ENCODE measurements around the gene RSPO4. TPM values are rescaled to one million over a fixed set of nuclear protein-coding genes. Genes with fewer than 3 reads are reported as not detected.
"Not testable (repeated sequence)": the region's sequence is repeated elsewhere in the genome, so short reads cannot be mapped to it uniquely, and the experiment has no call there.

Gene RSPO4
- polyA plus RNA-seq, 1 donor, result 0.28 TPM

DNA sequence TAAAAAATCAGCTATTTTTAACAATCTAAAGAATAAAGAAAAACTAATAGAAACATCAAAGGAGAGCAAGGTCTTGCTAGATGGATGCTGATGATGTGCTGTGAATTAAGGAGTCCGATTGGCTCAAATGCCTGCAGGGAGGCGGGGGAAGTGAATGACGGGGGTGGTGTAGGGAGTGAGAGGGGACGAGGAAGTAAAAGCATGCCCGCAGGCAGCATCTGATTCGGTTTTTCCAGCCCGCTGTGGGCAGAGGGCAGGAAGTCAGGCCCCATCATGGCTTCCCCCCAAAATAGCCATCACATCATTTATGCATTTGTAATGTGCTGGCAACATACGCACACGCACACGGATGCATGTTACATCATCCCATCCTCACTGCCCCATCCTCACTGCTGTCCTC, 10.3 kb downstream of the RSPO4 start:
- H3K27me3 ChIP-seq (ENCODE audit: control insufficient read depth, insufficient read depth, low read length), result peaks cover 31% of the 10 kb centered on the region
- no peaks in the 10 kb centered on the region for H3K4me1 ChIP-seq (ENCODE audit: control insufficient read depth, insufficient read depth, low read length)
- H3K27ac ChIP-seq (ENCODE audit: low read length), result no peak overlapping the region
- WGBS (ENCODE audit: insufficient coverage, low lambda C conversion rate), result no CpG with 5 or more reads among the region's 10 CpGs
- DNase-seq, result no peak
- no peak overlapping the region for H3K4me3 ChIP-seq (ENCODE audit: low read length)
- no peaks in the 10 kb centered on the region for H3K36me3 ChIP-seq (ENCODE audit: control insufficient read depth, insufficient read depth, low read length)
- no peaks in the 10 kb centered on the region for H3K9me3 ChIP-seq (ENCODE audit: control insufficient read depth, low read depth, low read length)

DNA sequence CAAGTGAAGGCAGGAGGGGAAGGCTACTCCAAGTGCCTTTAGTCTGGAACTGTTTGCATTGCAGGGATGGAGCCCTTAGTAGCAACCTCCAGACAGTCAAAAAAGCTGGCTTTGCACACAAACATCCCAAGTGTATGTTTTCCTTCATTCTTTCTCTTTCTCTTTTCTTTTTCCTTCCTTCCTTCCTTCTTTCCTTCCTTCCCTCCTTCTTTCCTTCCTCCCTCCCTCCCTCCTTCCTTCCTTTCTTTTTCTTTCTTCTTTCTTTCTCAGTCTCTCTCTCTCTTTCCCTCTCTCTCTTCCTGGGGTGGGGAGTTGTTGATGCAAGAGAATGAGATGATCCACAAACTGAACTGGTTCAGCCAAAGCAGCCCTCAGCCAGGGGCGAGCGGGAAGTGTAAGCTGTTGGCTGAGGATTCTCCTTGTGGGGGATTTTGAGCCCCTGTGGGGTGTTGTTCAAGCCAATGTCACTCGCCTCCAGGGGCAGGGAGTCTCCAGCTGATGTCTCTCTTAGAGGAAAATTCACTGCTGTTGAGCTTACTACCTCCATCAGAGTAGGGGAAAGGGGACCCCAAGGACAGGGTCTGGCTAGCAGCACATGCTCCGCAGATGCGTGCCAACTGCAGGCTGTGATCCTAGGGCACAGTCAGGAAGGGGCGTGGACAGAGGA, 11.7 kb downstream of the RSPO4 start:
- Histone ChIP-seq H3K36me3 (ENCODE audit: control insufficient read depth, insufficient read depth, low read length) (no peaks in the 10 kb centered on the region), H3K4me1 (ENCODE audit: control insufficient read depth, insufficient read depth, low read length) (no peaks in the 10 kb centered on the region), H3K27ac (ENCODE audit: low read length) (no peak overlapping the region), H3K9me3 (ENCODE audit: control insufficient read depth, low read depth, low read length) (no peaks in the 10 kb centered on the region), H3K27me3 (ENCODE audit: control insufficient read depth, insufficient read depth, low read length) (peaks cover 38% of the 10 kb centered on the region), H3K4me3 (ENCODE audit: low read length) (no peak overlapping the region)
- no peak for DNase-seq
- WGBS (ENCODE audit: insufficient coverage, low lambda C conversion rate), result no CpG with 5 or more reads among the region's 6 CpGs

DNA sequence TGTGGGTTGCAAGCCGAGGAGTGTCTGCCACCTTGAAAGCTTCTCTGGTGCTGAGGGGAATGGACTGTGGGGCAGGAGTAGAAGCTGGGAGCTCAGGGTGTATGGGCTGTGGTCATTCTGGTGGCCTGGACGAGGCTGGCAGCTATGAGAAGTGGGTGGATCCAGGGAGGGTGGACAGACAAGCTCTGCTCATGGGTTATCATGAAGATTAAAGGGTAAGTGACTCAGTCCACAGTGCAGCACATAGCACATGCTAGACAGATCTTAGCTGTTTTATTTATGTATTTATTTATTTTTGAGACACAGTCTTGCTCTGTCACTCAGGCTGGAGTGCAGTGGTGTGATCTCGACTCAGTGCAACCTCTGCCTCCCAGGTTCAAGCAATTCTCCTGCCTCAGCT, 13.8 kb downstream of the RSPO4 start:
- H3K9me3 ChIP-seq (ENCODE audit: control insufficient read depth, low read depth, low read length), result no peaks in the 10 kb centered on the region
- no peaks in the 10 kb centered on the region for H3K4me1 ChIP-seq (ENCODE audit: control insufficient read depth, insufficient read depth, low read length)
- WGBS (ENCODE audit: insufficient coverage, low lambda C conversion rate), result no CpG with 5 or more reads among the region's 3 CpGs
- no peaks in the 10 kb centered on the region for H3K36me3 ChIP-seq (ENCODE audit: control insufficient read depth, insufficient read depth, low read length)
- H3K27me3 ChIP-seq (ENCODE audit: control insufficient read depth, insufficient read depth, low read length), result peaks cover 35% of the 10 kb centered on the region
- H3K27ac ChIP-seq (ENCODE audit: low read length), result no peak overlapping the region
- no peak for DNase-seq
- no peak overlapping the region for H3K4me3 ChIP-seq (ENCODE audit: low read length)

DNA sequence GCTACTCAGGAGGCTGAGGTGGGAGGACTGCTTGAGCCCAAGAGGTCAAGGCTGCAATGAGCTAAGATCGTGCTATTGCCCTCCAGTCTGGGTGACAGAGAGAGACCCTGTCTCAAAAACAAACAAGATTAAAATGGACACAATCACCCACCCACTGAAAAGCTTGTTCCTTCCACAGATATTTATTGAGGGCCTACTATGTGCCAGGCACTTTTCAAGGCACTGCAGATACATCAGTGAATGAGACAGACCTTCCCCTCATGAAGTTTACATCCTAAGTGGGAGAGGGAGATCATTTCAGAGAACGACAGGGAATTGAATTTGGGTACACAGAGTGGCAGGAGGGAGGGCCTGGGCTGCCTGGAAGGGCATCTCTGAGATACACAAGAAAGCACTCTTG, 14.4 kb downstream of the RSPO4 start:
- H3K27me3 ChIP-seq (ENCODE audit: control insufficient read depth, insufficient read depth, low read length), result peaks cover 29% of the 10 kb centered on the region
- WGBS (ENCODE audit: insufficient coverage, low lambda C conversion rate), result no CpG with 5 or more reads among the region's 2 CpGs
- H3K4me1 ChIP-seq (ENCODE audit: control insufficient read depth, insufficient read depth, low read length), result no peaks in the 10 kb centered on the region
- H3K36me3 ChIP-seq (ENCODE audit: control insufficient read depth, insufficient read depth, low read length), result no peaks in the 10 kb centered on the region
- no peaks in the 10 kb centered on the region for H3K9me3 ChIP-seq (ENCODE audit: control insufficient read depth, low read depth, low read length)
- H3K4me3 ChIP-seq (ENCODE audit: low read length), result no peak overlapping the region
- no peak for DNase-seq
- no peak overlapping the region for H3K27ac ChIP-seq (ENCODE audit: low read length)

DNA sequence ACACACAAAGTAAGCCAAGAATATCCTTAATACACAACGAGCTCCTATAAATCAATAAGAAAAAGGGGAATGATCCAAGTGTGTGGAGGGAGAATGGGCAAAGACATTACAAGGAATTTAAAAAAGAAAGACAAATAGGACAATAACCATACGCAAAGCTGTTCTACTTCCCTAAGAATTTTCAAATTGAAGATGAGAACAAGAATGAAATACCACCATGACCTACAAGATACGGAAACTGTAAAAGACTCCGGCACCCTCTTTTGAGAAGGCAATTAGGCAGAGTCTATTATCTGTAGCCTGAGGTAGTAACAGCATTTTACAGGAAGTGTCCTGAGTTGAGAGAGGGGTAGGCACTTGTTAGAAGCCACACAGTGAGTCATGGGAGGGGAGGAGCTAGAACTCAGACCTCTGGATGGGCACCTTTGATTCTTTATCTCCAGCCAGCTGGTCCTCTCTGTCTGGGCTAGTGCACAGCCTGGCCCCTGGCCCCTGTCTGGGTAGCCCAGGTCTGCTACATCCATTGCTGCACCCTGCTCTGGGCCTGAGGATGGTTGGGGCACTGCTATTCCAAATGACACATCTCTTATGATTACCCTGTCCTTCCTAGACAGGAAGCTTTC, 15.3 kb downstream of the RSPO4 start:
- WGBS (ENCODE audit: insufficient coverage, low lambda C conversion rate), result 80% methylated on average over 4 of the region's 4 CpGs
- Histone ChIP-seq H3K4me3 (ENCODE audit: low read length) (no peak overlapping the region), H3K27me3 (ENCODE audit: control insufficient read depth, insufficient read depth, low read length) (peaks cover 25% of the 10 kb centered on the region), H3K27ac (ENCODE audit: low read length) (no peak overlapping the region), H3K4me1 (ENCODE audit: control insufficient read depth, insufficient read depth, low read length) (no peaks in the 10 kb centered on the region), H3K36me3 (ENCODE audit: control insufficient read depth, insufficient read depth, low read length) (no peaks in the 10 kb centered on the region), H3K9me3 (ENCODE audit: control insufficient read depth, low read depth, low read length) (no peaks in the 10 kb centered on the region)
- DNase-seq, result no peak

DNA sequence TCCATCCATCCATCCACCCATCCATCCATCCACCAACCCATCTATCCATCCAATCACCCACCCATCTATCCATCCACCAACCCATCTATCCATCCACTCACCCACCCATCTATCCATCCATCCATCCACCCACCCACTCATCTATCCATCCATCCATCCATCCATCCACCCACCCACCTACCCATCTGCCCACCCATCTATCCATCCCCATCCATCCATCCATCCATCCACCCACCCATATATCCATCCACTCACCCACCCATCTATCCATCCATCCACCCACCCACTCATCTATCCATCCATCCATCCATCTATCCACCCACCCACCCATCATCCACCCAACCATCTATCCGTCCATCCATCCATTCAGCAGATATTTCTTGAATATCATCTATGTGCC, 17.1 kb downstream of the RSPO4 start:
- H3K27ac ChIP-seq (ENCODE audit: low read length); H3K4me3 ChIP-seq (ENCODE audit: low read length); H3K9me3 ChIP-seq (ENCODE audit: control insufficient read depth, low read depth, low read length); DNase-seq; H3K4me1 ChIP-seq (ENCODE audit: control insufficient read depth, insufficient read depth, low read length); H3K36me3 ChIP-seq (ENCODE audit: control insufficient read depth, insufficient read depth, low read length): not testable (repeated sequence)
- peaks cover 15% of the 10 kb centered on the region for H3K27me3 ChIP-seq (ENCODE audit: control insufficient read depth, insufficient read depth, low read length)
- no CpG with 5 or more reads among the region's 1 CpG for WGBS (ENCODE audit: insufficient coverage, low lambda C conversion rate)

DNA sequence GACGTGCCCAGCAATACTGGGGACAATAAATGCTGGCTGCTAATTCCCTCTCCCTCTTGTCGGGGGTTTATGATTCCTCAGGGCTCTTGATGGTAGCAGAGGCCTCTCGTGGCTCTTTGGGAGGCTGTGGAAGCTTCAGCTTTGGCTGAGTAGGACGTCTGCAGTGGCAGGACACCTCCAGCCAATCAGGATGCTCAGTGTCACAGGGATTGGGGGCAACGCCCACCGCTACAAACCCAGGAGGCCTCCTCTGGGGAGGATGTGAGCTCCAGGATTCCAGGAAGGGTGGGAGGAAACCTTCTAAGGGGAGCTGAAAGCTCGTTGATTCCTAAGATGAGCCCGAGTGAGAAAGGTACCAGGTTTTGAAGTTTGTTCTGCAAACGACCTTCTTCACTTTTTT, 19.4 kb downstream of the RSPO4 start:
- peaks cover 11% of the 10 kb centered on the region for H3K27me3 ChIP-seq (ENCODE audit: control insufficient read depth, insufficient read depth, low read length)
- WGBS (ENCODE audit: insufficient coverage, low lambda C conversion rate), result no CpG with 5 or more reads among the region's 9 CpGs

DNA sequence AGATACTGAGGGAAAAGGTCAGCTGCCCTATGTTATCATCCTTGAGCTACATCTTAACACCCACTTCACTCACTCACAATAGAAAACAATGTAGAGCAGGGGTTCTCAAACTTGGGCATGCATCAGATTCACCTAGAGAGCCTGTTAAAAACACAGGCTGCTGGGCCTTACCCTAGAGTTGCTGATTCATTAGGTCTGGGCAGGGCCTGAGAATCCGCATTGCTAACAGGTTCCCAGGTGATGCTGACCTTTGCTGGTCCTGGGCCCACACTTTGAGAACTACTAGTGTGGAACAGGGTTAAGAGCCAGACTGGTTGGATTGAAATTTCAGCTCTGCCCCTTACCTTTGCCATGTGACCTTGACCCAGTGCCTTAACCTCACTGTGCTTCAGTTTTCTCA, 25.1 kb downstream of the RSPO4 start:
- no peak for DNase-seq
- H3K36me3 ChIP-seq (ENCODE audit: control insufficient read depth, insufficient read depth, low read length), result no peaks in the 10 kb centered on the region
- no peaks in the 10 kb centered on the region for H3K9me3 ChIP-seq (ENCODE audit: control insufficient read depth, low read depth, low read length)
- no peak overlapping the region for H3K27ac ChIP-seq (ENCODE audit: low read length)
- H3K27me3 ChIP-seq (ENCODE audit: control insufficient read depth, insufficient read depth, low read length), result peaks cover 10% of the 10 kb centered on the region
- H3K4me3 ChIP-seq (ENCODE audit: low read length), result no peak overlapping the region
- no CpG with 5 or more reads among the region's 1 CpG for WGBS (ENCODE audit: insufficient coverage, low lambda C conversion rate)
- H3K4me1 ChIP-seq (ENCODE audit: control insufficient read depth, insufficient read depth, low read length), result no peaks in the 10 kb centered on the region

More for the DNA sequence above, 19.4 kb downstream of the RSPO4 start:
- no peak overlapping the region for H3K27ac ChIP-seq (ENCODE audit: low read length)
- no peaks in the 10 kb centered on the region for H3K36me3 ChIP-seq (ENCODE audit: control insufficient read depth, insufficient read depth, low read length)
- H3K9me3 ChIP-seq (ENCODE audit: control insufficient read depth, low read depth, low read length), result no peaks in the 10 kb centered on the region
- no peaks in the 10 kb centered on the region for H3K4me1 ChIP-seq (ENCODE audit: control insufficient read depth, insufficient read depth, low read length)
- no peak overlapping the region for H3K4me3 ChIP-seq (ENCODE audit: low read length)
- DNase-seq, result no peak

DNA sequence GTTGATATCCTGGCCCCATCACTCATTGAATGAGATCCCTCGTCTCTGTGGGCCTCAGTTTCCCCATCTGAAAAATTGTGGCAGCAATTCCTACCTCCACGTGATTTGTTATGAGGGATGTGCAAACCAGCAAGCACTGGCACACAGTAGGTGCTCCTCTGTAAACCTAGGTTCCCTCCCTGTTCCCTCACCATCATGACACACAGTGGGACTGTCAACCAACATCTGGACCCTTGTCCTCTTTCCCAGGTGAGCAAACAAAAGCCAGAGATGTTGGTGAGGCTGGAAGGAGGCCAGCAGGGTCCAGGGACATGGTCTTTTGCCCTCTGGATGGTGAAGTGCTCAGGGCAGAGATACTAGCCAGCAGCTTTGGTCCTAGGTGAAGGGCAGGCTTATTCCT, 26.1 kb downstream of the RSPO4 start:
- Histone ChIP-seq H3K27ac (ENCODE audit: low read length) (no peak overlapping the region), H3K9me3 (ENCODE audit: control insufficient read depth, low read depth, low read length) (no peaks in the 10 kb centered on the region), H3K27me3 (ENCODE audit: control insufficient read depth, insufficient read depth, low read length) (peaks cover 10% of the 10 kb centered on the region), H3K4me1 (ENCODE audit: control insufficient read depth, insufficient read depth, low read length) (no peaks in the 10 kb centered on the region), H3K4me3 (ENCODE audit: low read length) (no peak overlapping the region), H3K36me3 (ENCODE audit: control insufficient read depth, insufficient read depth, low read length) (no peaks in the 10 kb centered on the region)
- WGBS (ENCODE audit: insufficient coverage, low lambda C conversion rate), result no CpG with 5 or more reads among the region's 2 CpGs
- DNase-seq, result no peak

DNA sequence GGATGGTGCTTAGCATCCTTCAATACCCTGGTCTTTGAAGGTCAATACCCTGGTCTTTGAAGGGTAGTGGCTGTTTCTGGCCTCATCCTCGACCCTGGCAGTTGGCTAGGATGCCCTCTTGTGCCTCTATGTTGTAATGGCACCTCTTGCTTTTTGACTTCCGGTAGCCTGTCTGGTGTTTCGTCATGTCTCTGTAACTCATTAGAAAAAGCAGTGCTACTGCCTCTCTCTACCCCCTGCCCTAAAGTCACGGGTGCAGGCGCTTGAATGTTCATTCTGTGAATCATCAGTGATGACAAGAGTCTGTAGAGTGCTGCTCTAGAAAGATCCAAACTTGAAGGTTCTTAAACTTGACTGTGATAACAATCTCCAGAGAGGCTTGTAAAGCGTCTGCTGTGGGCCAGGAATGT, 28.3 kb downstream of the RSPO4 start:
- H3K27me3 ChIP-seq (ENCODE audit: control insufficient read depth, insufficient read depth, low read length), result peaks cover 5% of the 10 kb centered on the region
- DNase-seq, result peak; percentile 23 to 39
- no peak overlapping the region for H3K27ac ChIP-seq (ENCODE audit: low read length)
- no peak overlapping the region for H3K4me3 ChIP-seq (ENCODE audit: low read length)
- WGBS (ENCODE audit: insufficient coverage, low lambda C conversion rate), result 33% methylated on average over 1 of the region's 6 CpGs
- no peaks in the 10 kb centered on the region for H3K4me1 ChIP-seq (ENCODE audit: control insufficient read depth, insufficient read depth, low read length)
- H3K36me3 ChIP-seq (ENCODE audit: control insufficient read depth, insufficient read depth, low read length), result no peaks in the 10 kb centered on the region
- no peaks in the 10 kb centered on the region for H3K9me3 ChIP-seq (ENCODE audit: control insufficient read depth, low read depth, low read length)

DNA sequence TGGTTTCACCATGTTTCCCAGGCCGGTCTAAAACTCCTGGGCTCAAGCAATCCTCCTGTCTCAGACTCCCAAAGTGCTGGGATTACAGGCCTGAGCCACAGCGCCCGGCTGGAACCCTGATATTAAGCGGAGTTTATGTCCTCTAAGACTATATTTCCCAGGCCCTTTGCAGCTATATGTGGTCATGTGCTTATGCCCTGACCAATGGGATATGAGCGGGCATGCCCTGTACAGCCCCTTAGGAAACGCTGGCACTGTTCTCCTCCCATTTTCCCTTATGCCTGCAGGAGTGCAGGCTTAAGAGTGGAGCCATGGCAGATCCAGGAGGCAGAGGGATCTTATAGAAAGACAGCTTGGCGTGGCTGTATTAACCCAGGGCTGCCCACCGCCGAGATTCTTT, 29.9 kb downstream of the RSPO4 start:
- no peaks in the 10 kb centered on the region for H3K9me3 ChIP-seq (ENCODE audit: control insufficient read depth, low read depth, low read length)
- WGBS (ENCODE audit: insufficient coverage, low lambda C conversion rate), result no CpG with 5 or more reads among the region's 9 CpGs
- no peaks in the 10 kb centered on the region for H3K4me1 ChIP-seq (ENCODE audit: control insufficient read depth, insufficient read depth, low read length)

More for the DNA sequence above, 29.9 kb downstream of the RSPO4 start:
- Histone ChIP-seq H3K27me3 (ENCODE audit: control insufficient read depth, insufficient read depth, low read length) (peaks cover 11% of the 10 kb centered on the region), H3K36me3 (ENCODE audit: control insufficient read depth, insufficient read depth, low read length) (no peaks in the 10 kb centered on the region), H3K4me3 (ENCODE audit: low read length) (no peak overlapping the region), H3K27ac (ENCODE audit: low read length) (no peak overlapping the region)
- no peak for DNase-seq

All from large intestine (tissue), 3 donors.